GM20431 (cell line): ENCODE results near the gene ZNF888.
"Not testable (repeated sequence)": the region's sequence is repeated elsewhere in the genome, so short reads cannot be mapped to it uniquely, and the experiment has no call there.

Source experiments
- in situ Hi-C: fragments of 300-500 bp; cut with MseI, MboI; formaldehyde crosslinking; loops from one replicate; pipeline ENCODE4 v1.15.0; 2020; ENCODE audit warnings: low sequenced_read_pairs; ENCODE audit not compliant: unreplicated experiment

ZNF888 gene

GRCh38 chr19:52942386-52943133 lies 19.3 kb upstream of the ZNF888 start:
- in situ Hi-C loops, result no loop called here

- in situ Hi-C loops, result no loop called here
These were observed 18.7 kb upstream of the ZNF888 start for GRCh38 chr19:52941941-52942385.

- in situ Hi-C loops, result not testable (repeated sequence)
These were observed 18.3 kb upstream of the ZNF888 start for GRCh38 chr19:52941523-52941922.

- in situ Hi-C loops, result not testable (repeated sequence)
These were observed 17.7 kb upstream of the ZNF888 start for GRCh38 chr19:52940905-52941304.

- in situ Hi-C loops, result no loop called here
These were observed 15.5 kb upstream of the ZNF888 start for GRCh38 chr19:52938761-52939160.

- in situ Hi-C loops, result no loop called here
These were observed 13.7 kb upstream of the ZNF888 start for GRCh38 chr19:52936954-52937325.

GRCh38 chr19:52936151-52936953 lies 13.1 kb upstream of the ZNF888 start:
- in situ Hi-C loops, result no loop called here

GRCh38 chr19:52935434-52935833 lies 12.2 kb upstream of the ZNF888 start:
- in situ Hi-C loops, result no loop called here

GRCh38 chr19:52924641-52925040 lies 1.4 kb upstream of the ZNF888 start:
- in situ Hi-C loops, result not testable (repeated sequence)

GRCh38 chr19:52923778-52924593 lies 758 bp upstream of the ZNF888 start:
- in situ Hi-C loops, result no loop called here

GRCh38 chr19:52917531-52917930 lies 5.7 kb downstream of the ZNF888 start:
- in situ Hi-C loops, result no loop called here

GRCh38 chr19:52910648-52911047 lies 12.6 kb downstream of the ZNF888 start:
- in situ Hi-C loops, result no loop called here

GRCh38 chr19:52904052-52904780 lies 19.0 kb downstream of the ZNF888 start:
- in situ Hi-C loops, result not testable (repeated sequence)

GRCh38 chr19:52901842-52902241 lies 21.4 kb downstream of the ZNF888 start:
- in situ Hi-C loops, result no loop called here

- in situ Hi-C loops, result not testable (repeated sequence)
These were observed 24.6 kb downstream of the ZNF888 start for GRCh38 chr19:52898596-52898995.

- in situ Hi-C loops, result no loop called here
These were observed 25.1 kb downstream of the ZNF888 start for GRCh38 chr19:52898101-52898500.

- in situ Hi-C loops, result no loop called here
These were observed 25.9 kb downstream of the ZNF888 start, which contains the start of gene ZNF320 for GRCh38 chr19:52897138-52897935. ZNF320 (minus strand) TSS chr19:52897635; CDS start chr19:52890255, 7,380 bp downstream.

GRCh38 chr19:52896431-52897137 lies 26.6 kb downstream of the ZNF888 start:
- in situ Hi-C loops, result no loop called here
